Type B pancreatic cell (in vitro differentiated cells): Measurements from ENCODE around the gene GRIK1. TPM values are rescaled to one million over a fixed set of nuclear protein-coding genes. Genes with fewer than 3 reads are reported as not detected.
"Not testable (repeated sequence)": the region's sequence is repeated elsewhere in the genome, so short reads cannot be mapped to it uniquely, and the experiment has no call there.

Source experiments
- DNase-seq: peaks from one replicate; pipeline ENCODE4 v3.0.0; 2021; ENCODE audit warnings: mixed read lengths; ENCODE audit not compliant: unreplicated experiment; ENCODE audit errors: extremely low spot score
- H3K27ac Mint-ChIP-seq: 2 replicates; pipeline ENCODE4 v1.8.0; 2021; ENCODE audit warnings: mild to moderate bottlenecking, mixed read lengths
- H3K27me3 Mint-ChIP-seq: 2 replicates; pipeline ENCODE4 v1.8.0; 2021; ENCODE audit warnings: mixed read lengths
- H3K36me3 Mint-ChIP-seq: 2 replicates; pipeline ENCODE4 v1.8.0; 2021; ENCODE audit warnings: mixed read lengths
- H3K4me1 Mint-ChIP-seq: one replicate; pipeline ENCODE4 v1.8.0; 2021; ENCODE audit warnings: mixed read lengths; ENCODE audit not compliant: unreplicated experiment
- H3K4me3 Mint-ChIP-seq: 2 replicates; pipeline ENCODE4 v1.8.0; 2021; ENCODE audit warnings: mild to moderate bottlenecking, mixed read lengths
- H3K9me3 Mint-ChIP-seq: 2 replicates; pipeline ENCODE4 v1.8.0; 2021; ENCODE audit warnings: mixed read lengths
- CTCF ChIP-seq: fragments of 200-600 bp; sonication (generic); conservative IDR thresholded peaks from 2 replicates; pipeline ENCODE4 v1.5.0; 2021; ENCODE audit warnings: antibody characterized with exemption, mild to moderate bottlenecking
- total RNA-seq: library from RNA; stranded (reverse); gene quantifications from 2 replicates; pipeline ENCODE4 v1.2.1, GENCODE V29; 2021; ENCODE audit warnings: low replicate concordance

Gene GRIK1
- total RNA-seq, 1 donor from 2014 or later, result 6.1 TPM

DNA sequence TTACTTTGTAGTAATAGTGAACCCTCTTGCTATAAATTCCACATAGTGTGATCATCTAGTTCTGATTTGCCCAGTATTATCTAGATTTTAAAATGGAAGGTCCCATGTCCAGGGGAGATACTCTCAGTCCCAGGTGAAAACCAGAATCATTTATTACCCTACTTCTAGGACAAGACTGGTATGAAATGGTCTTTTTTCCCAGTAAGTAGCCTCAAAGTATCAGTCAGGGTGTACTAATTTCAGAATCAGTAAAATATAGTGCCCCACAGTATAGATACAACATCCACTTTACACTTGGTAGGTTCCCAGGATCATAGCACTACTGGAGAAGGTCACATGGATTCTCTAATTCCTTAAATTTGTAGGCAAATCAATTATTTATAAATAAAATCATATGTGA lies 318.3 kb downstream of the GRIK1 start:
- no peaks in the 10 kb centered on the region for H3K9me3 Mint-ChIP-seq
- no peaks in the 10 kb centered on the region for H3K27me3 Mint-ChIP-seq
- H3K4me3 Mint-ChIP-seq, result no peak overlapping the region
- DNase-seq, result no peak
- H3K4me1 Mint-ChIP-seq, result no peaks in the 10 kb centered on the region
- H3K27ac Mint-ChIP-seq, result no peak overlapping the region
- H3K36me3 Mint-ChIP-seq, result no peaks in the 10 kb centered on the region
- no peak for TF ChIP-seq CTCF

GRCh38 chr21:29616209-29616751 lies 323.5 kb downstream of the GRIK1 start:
- no peaks in the 10 kb centered on the region for H3K27me3 Mint-ChIP-seq
- no peaks in the 10 kb centered on the region for H3K9me3 Mint-ChIP-seq
- H3K27ac Mint-ChIP-seq, result no peak overlapping the region
- no peak overlapping the region for H3K4me3 Mint-ChIP-seq
- peaks cover 3% of the 10 kb centered on the region for H3K4me1 Mint-ChIP-seq
- H3K36me3 Mint-ChIP-seq, result no peaks in the 10 kb centered on the region
- no peak for TF ChIP-seq CTCF
- no peak for DNase-seq

- Mint-ChIP-seq H3K27ac (no peak overlapping the region), H3K27me3 (no peaks in the 10 kb centered on the region), H3K4me3 (no peak overlapping the region), H3K4me1 (peaks cover 3% of the 10 kb centered on the region), H3K36me3 (no peaks in the 10 kb centered on the region), H3K9me3 (no peaks in the 10 kb centered on the region)
- no peak for DNase-seq
- no peak for TF ChIP-seq CTCF
Observed at GRCh38 chr21:29613877-29614276, 325.9 kb downstream of the GRIK1 start.

DNA sequence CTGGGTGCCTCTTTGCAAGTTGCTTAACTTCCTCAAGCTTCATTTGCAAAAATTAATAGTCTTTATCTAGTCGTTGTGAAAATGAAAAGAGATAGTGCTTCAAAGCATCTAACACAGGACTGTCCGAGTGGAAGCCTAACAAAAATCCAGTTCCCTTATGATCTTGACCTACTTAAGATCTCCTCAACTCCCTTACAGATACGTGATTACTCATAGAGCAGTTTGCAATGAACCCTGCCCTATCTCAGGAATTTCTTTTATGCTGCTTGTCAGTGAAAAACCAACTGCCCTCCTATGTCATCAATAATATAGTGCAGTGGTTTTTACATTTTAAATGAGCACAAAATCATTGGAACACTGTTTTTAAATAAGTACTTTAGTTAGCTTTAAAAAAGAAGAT lies 326.8 kb downstream of the GRIK1 start:
- Mint-ChIP-seq H3K4me3 (no peak overlapping the region), H3K4me1 (peaks cover 3% of the 10 kb centered on the region), H3K36me3 (no peaks in the 10 kb centered on the region), H3K9me3 (no peaks in the 10 kb centered on the region), H3K27me3 (no peaks in the 10 kb centered on the region), H3K27ac (no peak overlapping the region)
- TF ChIP-seq CTCF, result no peak
- no peak for DNase-seq

DNA sequence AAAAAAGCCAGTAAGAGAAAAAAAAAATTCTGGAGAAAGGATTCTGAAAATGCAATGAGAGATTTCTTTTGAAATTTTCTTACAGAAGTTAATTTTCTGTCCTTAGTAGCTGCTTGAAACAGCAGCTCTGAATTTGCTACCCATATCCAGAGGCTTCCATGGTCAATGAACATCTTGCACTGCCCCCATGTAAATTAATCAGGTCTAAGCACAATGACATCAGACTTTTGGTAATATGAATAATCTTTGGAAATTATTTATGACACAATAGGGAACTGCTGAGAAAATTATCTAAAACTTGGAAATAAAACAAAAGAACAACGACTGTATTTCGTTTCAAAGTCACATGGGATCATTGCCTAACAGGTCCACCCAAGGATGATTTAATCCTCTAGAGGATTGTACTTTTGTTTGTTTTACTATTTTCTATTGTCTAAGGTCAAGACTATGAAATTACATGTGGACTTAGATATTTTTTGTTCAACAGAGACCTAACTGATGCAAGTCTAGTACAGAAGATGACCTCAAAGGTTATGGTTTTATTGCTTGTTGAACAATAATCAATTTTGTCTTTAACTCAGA lies 328.9 kb downstream of the GRIK1 start:
- TF ChIP-seq CTCF, result no peak
- H3K4me1 Mint-ChIP-seq, result peaks cover 3% of the 10 kb centered on the region
- H3K27ac Mint-ChIP-seq, result no peak overlapping the region
- H3K27me3 Mint-ChIP-seq, result no peaks in the 10 kb centered on the region
- no peak for DNase-seq
- H3K36me3 Mint-ChIP-seq, result no peaks in the 10 kb centered on the region
- no peak overlapping the region for H3K4me3 Mint-ChIP-seq
- H3K9me3 Mint-ChIP-seq, result no peaks in the 10 kb centered on the region

DNA sequence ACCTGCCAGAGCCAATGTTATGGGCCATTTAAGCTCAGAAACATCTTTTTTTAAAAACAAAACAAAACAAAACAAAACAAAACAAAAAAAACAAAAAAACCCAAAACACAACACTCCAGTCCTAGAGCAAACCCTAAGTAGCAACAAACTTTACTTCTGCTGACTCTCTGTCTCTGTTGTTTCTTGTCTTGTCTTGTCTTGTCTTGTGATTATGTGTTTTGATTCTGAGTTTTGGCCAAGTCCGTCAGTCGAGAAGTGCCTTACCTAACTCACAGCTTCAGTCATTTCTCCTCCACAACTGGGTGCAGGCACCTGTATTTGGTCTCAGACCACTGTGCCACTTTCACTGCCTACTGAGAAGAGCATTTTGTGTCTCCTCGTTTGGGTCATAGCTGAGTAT lies 333.2 kb downstream of the GRIK1 start:
- no peak overlapping the region for H3K27ac Mint-ChIP-seq
- H3K36me3 Mint-ChIP-seq, result no peaks in the 10 kb centered on the region
- no peaks in the 10 kb centered on the region for H3K27me3 Mint-ChIP-seq
- DNase-seq, result no peak
- no peaks in the 10 kb centered on the region for H3K4me1 Mint-ChIP-seq
- no peak overlapping the region for H3K4me3 Mint-ChIP-seq
- no peak for TF ChIP-seq CTCF
- no peaks in the 10 kb centered on the region for H3K9me3 Mint-ChIP-seq

- not testable (repeated sequence) for H3K4me1 Mint-ChIP-seq, H3K36me3 Mint-ChIP-seq, H3K27me3 Mint-ChIP-seq, H3K4me3 Mint-ChIP-seq, H3K9me3 Mint-ChIP-seq, H3K27ac Mint-ChIP-seq, DNase-seq
Observed at GRCh38 chr21:29605219-29605618, 334.6 kb downstream of the GRIK1 start.
